ENCODE measurements around the gene PCDHGA12. TPM values are rescaled to one million over a fixed set of nuclear protein-coding genes. Genes with fewer than 3 reads are reported as not detected.
"Not testable (repeated sequence)": the region's sequence is repeated elsewhere in the genome, so short reads cannot be mapped to it uniquely, and the experiment has no call there.

Gene PCDHGA12
- total RNA-seq, 2 experiments from 2014 or later, result not detected

GRCh38 chr5:141417494-141418172 lies 12.7 kb upstream of the PCDHGA12 start, which contains the start of gene PCDHGB7:
Gene PCDHGB7, plus strand, starts transcription at chr5:141417677. Its CDS starts 183 bp downstream, at chr5:141417860.
- peak in 6 of 14 experiments; percentile 17 to 67 (median 48) for DNase-seq
- H3K36me3 ChIP-seq (ENCODE audit: insufficient read depth, low read length); H3K27ac ChIP-seq (ENCODE audit: low read depth in 1 of 2, low read length in 2 of 2); POLR2A ChIA-PET: not testable (repeated sequence)
- Mint-ChIP-seq H3K27ac (peak within 1 kb of the TSS; percentile 41), H3K36me3 (ENCODE audit: low read depth) (peaks cover 64% of the 10 kb centered on the region), H3K9me3 (peaks cover 26% of the 10 kb centered on the region), H3K4me3 (peak within 1 kb of the TSS; percentile 48), H3K4me1 (ENCODE audit: low read depth) (peaks cover 27% of the 10 kb centered on the region), H3K27me3 (peaks cover 91% of the 10 kb centered on the region)
- H3K4me1 ChIP-seq (ENCODE audit: insufficient read depth, low read length), result peaks cover 22% of the 10 kb centered on the region
- H3K27me3 ChIP-seq (ENCODE audit: control insufficient read depth in 1 of 2, insufficient read depth in 2 of 2, low read length in 2 of 2), result peaks cover 69 to 95% of the 10 kb centered on the region in 2 experiments
- H3K9me3 ChIP-seq (ENCODE audit: control insufficient read depth in 1 of 2, insufficient read depth in 1 of 2, low read length in 2 of 2), result peaks cover 52 to 65% of the 10 kb centered on the region in 2 experiments
- peak within 1 kb of the TSS; percentile 21 for H3K4me3 ChIP-seq (ENCODE audit: low read length)
- CTCF ChIA-PET, result interaction anchor here (0.8 to 1.9 kb wide), 4 partner anchors 10 to 140 kb away, joined by 3 to 5 read pairs (median 4); partner anchors contain the start of gene PCDHGB6
- ATAC-seq (ENCODE audit: poor library complexity), result peak; percentile 44
- peak; percentile 12 for TF ChIP-seq CTCF (IDR thresholded peaks at IDR 0.05)
- intact Hi-C loops (cut with DNase I, micrococcal nuclease), result loop anchor here in 1 of 2 experiments (5.0 to 10.0 kb wide), 3 partner anchors 35 to 93 kb away; partner anchors contain the start of genes PCDHGA5, PCDHGA7 and TAF7

GRCh38 chr5:141419074-141419880 lies 11.0 kb upstream of the PCDHGA12 start:
- Histone ChIP-seq H3K4me3 (ENCODE audit: low read length) (no peak overlapping the region), H3K27ac (ENCODE audit: low read depth in 1 of 2, low read length in 2 of 2) (no peak overlapping the region), H3K36me3 (ENCODE audit: insufficient read depth, low read length) (no peaks in the 10 kb centered on the region), H3K27me3 (ENCODE audit: control insufficient read depth in 1 of 2, insufficient read depth in 2 of 2, low read length in 2 of 2) (peaks cover 60 to 90% of the 10 kb centered on the region in 2 experiments), H3K9me3 (ENCODE audit: control insufficient read depth in 1 of 2, insufficient read depth in 1 of 2, low read length in 2 of 2) (peaks cover 53 to 61% of the 10 kb centered on the region in 2 experiments), H3K4me1 (ENCODE audit: insufficient read depth, low read length) (peaks cover 11% of the 10 kb centered on the region)
- no peak for DNase-seq
- peak overlapping the region; percentile 41 for H3K27ac Mint-ChIP-seq
- peaks cover 10% of the 10 kb centered on the region for H3K4me1 Mint-ChIP-seq (ENCODE audit: low read depth)
- intact Hi-C loops (cut with DNase I, micrococcal nuclease), result loop anchor here in 1 of 2 experiments (5.0 to 10.0 kb wide), 3 partner anchors 37 to 94 kb away; partner anchors contain the start of genes PCDHGA5, PCDHGA7 and TAF7
- H3K27me3 Mint-ChIP-seq, result peaks cover 89% of the 10 kb centered on the region
- ChIA-PET POLR2A (no interaction called here), CTCF (interaction anchor here (2.4 kb wide), 1 partner anchor 145 kb away, joined by 7 read pairs; no protein-coding TSS in a partner anchor)
- no peak for ATAC-seq (ENCODE audit: poor library complexity)
- peaks cover 31% of the 10 kb centered on the region for H3K9me3 Mint-ChIP-seq
- TF ChIP-seq CTCF (IDR thresholded peaks at IDR 0.05), result no peak
- H3K4me3 Mint-ChIP-seq, result no peak overlapping the region
- H3K36me3 Mint-ChIP-seq (ENCODE audit: low read depth), result peaks cover 54% of the 10 kb centered on the region

GRCh38 chr5:141420855-141421488 lies 9.3 kb upstream of the PCDHGA12 start, which contains the start of gene PCDHGA11:
Gene PCDHGA11, plus strand, starts transcription at chr5:141421051. Its CDS starts 177 bp downstream, at chr5:141421228.
- Mint-ChIP-seq H3K27me3 (peaks cover 89% of the 10 kb centered on the region), H3K9me3 (peaks cover 27% of the 10 kb centered on the region), H3K4me1 (ENCODE audit: low read depth) (peaks cover 6% of the 10 kb centered on the region), H3K36me3 (ENCODE audit: low read depth) (peaks cover 48% of the 10 kb centered on the region), H3K4me3 (peak within 1 kb of the TSS; percentile 79), H3K27ac (no peak within 1 kb of the TSS)
- H3K27me3 ChIP-seq (ENCODE audit: control insufficient read depth in 1 of 2, insufficient read depth in 2 of 2, low read length in 2 of 2), result peaks cover 57 to 92% of the 10 kb centered on the region in 2 experiments
- no peaks in the 10 kb centered on the region for H3K36me3 ChIP-seq (ENCODE audit: insufficient read depth, low read length)
- peaks cover 51 to 59% of the 10 kb centered on the region in 2 experiments for H3K9me3 ChIP-seq (ENCODE audit: control insufficient read depth in 1 of 2, insufficient read depth in 1 of 2, low read length in 2 of 2)
- POLR2A ChIA-PET, result interaction anchor here (0.9 kb wide), 1 partner anchor 92 kb away, joined by 3 read pairs; no protein-coding TSS in a partner anchor
- no peak for ATAC-seq (ENCODE audit: poor library complexity)
- peak within 1 kb of the TSS; percentile 11 for H3K4me3 ChIP-seq (ENCODE audit: low read length)
- no peak for TF ChIP-seq CTCF (IDR thresholded peaks at IDR 0.05)
- no peak within 1 kb of the TSS for H3K27ac ChIP-seq (ENCODE audit: low read depth in 1 of 2, low read length in 2 of 2)
- CTCF ChIA-PET, result interaction anchor here (0.6 to 2.4 kb wide), 7 partner anchors 9 to 143 kb away, joined by 3 to 9 read pairs (median 5); partner anchors contain the start of genes PCDHGA10, PCDHGA5 and PCDHGB6
- intact Hi-C loops (cut with DNase I, micrococcal nuclease), result no loop called here
- peaks cover 11% of the 10 kb centered on the region for H3K4me1 ChIP-seq (ENCODE audit: insufficient read depth, low read length)
- peak in 4 of 14 experiments; percentile 44 to 59 (median 48) for DNase-seq
